HG03139 (cell line): ENCODE data around the gene GON4L.
"Not testable (repeated sequence)": the region's sequence is repeated elsewhere in the genome, so short reads cannot be mapped to it uniquely, and the experiment has no call there.

Experiments used
- ATAC-seq: cut with Tn5 transposase; IDR thresholded peaks from one replicate; pipeline ENCODE4 v1.9.1; 2021; ENCODE audit not compliant: unreplicated experiment

Gene GON4L

GRCh38 chr1:155827450-155827849 is 29.6 kb downstream of the GON4L start:
- ATAC-seq: no peak

- no peak for ATAC-seq
These were observed 40.7 kb downstream of the GON4L start for GRCh38 chr1:155816351-155816750.

GRCh38 chr1:155813672-155814071 is 43.3 kb downstream of the GON4L start:
- no peak for ATAC-seq

GRCh38 chr1:155812878-155813277 is 44.1 kb downstream of the GON4L start:
- no peak for ATAC-seq

- no peak for ATAC-seq
These were observed 47.9 kb downstream of the GON4L start for GRCh38 chr1:155809088-155809487.

- no peak for ATAC-seq
These were observed 55.9 kb downstream of the GON4L start for GRCh38 chr1:155801149-155801548.

- ATAC-seq: not testable (repeated sequence)
These were observed 61.4 kb downstream of the GON4L start for GRCh38 chr1:155795618-155796017.

- no peak for ATAC-seq
These were observed 62.3 kb downstream of the GON4L start for GRCh38 chr1:155794605-155795245.

- ATAC-seq: no peak
These were observed 63.8 kb downstream of the GON4L start for GRCh38 chr1:155793213-155793612.

GRCh38 chr1:155777582-155777981 is 79.4 kb downstream of the GON4L start:
- no peak for ATAC-seq

GRCh38 chr1:155776414-155776813 is 80.6 kb downstream of the GON4L start:
- no peak for ATAC-seq

GRCh38 chr1:155773221-155773620 is 83.8 kb downstream of the GON4L start:
- ATAC-seq: no peak

- ATAC-seq: no peak
These were observed 87.8 kb downstream of the GON4L start for GRCh38 chr1:155769257-155769656.

GRCh38 chr1:155767399-155767989 is 89.5 kb downstream of the GON4L start:
- not testable (repeated sequence) for ATAC-seq

GRCh38 chr1:155763989-155764388 is 93.0 kb downstream of the GON4L start:
- ATAC-seq: not testable (repeated sequence)

- not testable (repeated sequence) for ATAC-seq
These were observed 93.8 kb downstream of the GON4L start for GRCh38 chr1:155763090-155763815.

- ATAC-seq: no peak
These were observed 95.1 kb downstream of the GON4L start for GRCh38 chr1:155761736-155762405.

GRCh38 chr1:155760751-155761475 is 96.1 kb downstream of the GON4L start:
- no peak for ATAC-seq

GRCh38 chr1:155759966-155760630 is 96.9 kb downstream of the GON4L start:
- no peak for ATAC-seq

- not testable (repeated sequence) for ATAC-seq
These were observed 98.0 kb downstream of the GON4L start for GRCh38 chr1:155759017-155759416.
